ENCODE results near the gene AKT1S1.
"Not testable (repeated sequence)": the region's sequence is repeated elsewhere in the genome, so short reads cannot be mapped to it uniquely, and the experiment has no call there.

AKT1S1 gene

GRCh38 chr19:49877020-49877878, at the start of gene AKT1S1, which contains the start of gene TBC1D17:
TSS of gene AKT1S1 (minus strand) at chr19:49877355. CDS start at chr19:49873295, 4,060 bp downstream.
TSS of gene TBC1D17 (plus strand) at chr19:49877702. CDS start at chr19:49877724, 22 bp downstream.
- peak; percentile 97 for DNase-seq (ENCODE audit: low spot score)

DNA sequence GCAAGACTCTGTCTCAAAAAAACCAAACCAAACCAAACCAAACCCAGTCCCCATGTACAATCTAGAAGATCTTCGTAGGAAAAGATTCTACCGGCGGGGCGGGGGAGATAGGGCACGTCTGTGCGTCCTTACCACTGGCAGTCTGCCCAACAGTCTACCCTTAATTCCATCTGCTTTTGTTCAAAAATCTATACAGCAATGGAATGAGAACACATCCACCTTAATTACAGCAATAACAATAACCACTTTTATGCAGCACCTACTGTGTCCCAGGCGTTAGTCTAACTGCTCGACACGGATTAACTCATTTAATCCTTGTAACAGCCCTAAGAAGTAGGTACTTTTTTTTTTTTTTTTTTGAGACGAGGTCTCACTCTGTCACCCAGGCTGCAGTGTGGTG, 49.4 kb upstream of the AKT1S1 start:
- DNase-seq (ENCODE audit: low spot score): no peak

- DNase-seq (ENCODE audit: low spot score): no peak
Measured at GRCh38 chr19:49925486-49925885, 48.3 kb upstream of the AKT1S1 start.

DNA sequence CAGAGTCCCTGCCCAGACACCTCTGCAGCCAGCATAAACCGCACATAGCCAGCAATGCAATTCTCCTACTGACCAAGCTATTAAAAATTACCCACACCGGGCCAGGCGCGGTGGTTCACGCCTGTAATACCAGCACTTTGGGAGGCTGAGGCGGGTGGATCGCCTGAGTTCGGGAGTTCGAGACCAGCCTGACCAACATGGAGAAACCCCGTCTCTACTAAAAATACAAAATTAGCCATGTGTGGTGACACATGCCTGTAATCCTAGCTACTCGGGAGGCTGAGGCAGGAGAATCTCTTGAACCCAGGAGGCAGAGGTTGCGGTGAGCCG, 47.7 kb upstream of the AKT1S1 start:
- not testable (repeated sequence) for DNase-seq (ENCODE audit: low spot score)

DNA sequence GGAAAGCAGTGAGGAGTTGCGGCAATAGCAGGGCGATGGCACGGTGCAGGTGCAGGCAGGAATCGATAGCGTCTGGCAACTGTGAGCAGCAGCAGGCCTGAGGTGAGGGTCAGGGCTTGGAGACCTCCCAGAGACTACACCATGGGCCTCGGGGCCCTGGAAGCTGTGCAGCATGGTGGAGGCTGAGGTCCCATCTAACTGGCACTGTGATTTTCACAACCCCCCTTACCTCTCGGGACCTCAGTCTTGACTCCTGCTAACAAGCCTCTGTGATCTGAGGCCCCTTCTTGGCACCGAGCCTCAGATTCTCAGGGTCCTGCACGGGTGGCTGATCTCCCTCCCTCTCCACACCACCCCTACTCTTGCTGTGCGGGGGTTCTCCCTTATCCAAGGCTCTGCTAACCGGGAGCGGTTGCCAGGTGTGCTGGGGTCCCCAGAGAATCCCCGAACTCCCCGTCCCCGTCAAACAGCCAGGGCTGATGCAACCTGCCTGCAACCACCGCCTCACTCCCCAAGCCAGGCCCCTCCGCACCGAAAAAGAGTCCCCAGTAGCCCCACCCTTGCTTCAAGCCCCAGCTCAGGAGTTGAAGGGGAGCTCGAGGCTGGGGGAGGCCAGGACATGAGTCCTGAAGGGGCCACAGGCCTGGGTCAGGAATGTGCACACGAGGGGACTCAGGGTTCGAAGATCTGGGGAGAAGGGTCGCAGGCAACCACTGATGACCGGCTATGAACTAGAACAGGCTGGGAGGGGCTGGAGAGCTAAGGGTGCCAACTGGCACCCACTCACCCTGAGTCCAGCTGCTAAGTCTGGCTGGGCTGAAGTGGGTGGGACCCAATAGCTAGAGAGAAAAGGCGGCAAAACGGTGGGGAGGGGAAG, 47.1 kb upstream of the AKT1S1 start:
- peak; percentile 33 for DNase-seq (ENCODE audit: low spot score)

- no peak for DNase-seq (ENCODE audit: low spot score)
Measured at GRCh38 chr19:49923055-49924003, 46.2 kb upstream of the AKT1S1 start.

DNA sequence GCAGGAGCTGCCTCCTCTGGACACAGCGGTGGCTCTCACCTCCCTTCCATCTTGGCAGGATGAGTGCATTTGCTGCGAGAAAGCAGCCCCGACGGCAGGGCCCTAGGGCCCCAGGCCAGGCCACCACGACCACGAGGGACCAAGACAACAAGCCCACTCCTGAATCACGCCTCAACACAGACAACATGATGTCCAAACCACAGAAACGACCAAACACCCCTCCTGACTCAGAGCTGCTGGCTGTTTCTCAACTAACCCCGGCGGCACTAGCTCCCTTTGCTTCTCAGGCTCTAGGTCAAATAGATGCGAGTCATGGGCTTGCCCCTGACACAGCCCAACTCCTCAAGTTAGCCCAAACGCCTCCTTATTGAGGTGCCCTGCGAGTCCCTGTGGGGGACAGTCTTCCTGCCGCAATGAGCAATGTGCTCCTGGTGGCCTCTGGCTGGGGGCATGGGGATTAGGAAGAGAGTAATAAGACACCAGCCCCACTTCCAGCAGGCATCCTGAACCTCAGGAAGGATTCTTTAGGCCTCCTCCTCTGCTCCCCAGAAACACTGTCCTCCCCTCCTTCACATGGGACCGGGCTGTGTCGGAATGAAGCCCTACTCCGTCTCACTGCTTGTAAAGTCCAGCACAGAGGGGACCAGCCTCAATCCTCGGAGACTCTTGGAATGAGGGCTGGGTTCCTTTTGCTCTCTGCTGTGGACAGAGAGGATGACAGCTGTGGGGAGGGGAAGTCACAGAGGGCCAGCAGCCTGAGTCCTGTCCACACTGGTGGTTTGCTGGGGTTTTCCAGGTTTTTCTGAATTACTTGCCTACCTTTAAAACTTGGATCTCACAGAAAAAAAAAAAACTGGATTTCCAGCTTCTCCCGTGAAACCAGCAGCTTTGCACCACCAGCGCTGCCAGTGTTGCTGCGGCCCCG, 45.0 kb upstream of the AKT1S1 start:
- DNase-seq (ENCODE audit: low spot score): peak; percentile 79

DNA sequence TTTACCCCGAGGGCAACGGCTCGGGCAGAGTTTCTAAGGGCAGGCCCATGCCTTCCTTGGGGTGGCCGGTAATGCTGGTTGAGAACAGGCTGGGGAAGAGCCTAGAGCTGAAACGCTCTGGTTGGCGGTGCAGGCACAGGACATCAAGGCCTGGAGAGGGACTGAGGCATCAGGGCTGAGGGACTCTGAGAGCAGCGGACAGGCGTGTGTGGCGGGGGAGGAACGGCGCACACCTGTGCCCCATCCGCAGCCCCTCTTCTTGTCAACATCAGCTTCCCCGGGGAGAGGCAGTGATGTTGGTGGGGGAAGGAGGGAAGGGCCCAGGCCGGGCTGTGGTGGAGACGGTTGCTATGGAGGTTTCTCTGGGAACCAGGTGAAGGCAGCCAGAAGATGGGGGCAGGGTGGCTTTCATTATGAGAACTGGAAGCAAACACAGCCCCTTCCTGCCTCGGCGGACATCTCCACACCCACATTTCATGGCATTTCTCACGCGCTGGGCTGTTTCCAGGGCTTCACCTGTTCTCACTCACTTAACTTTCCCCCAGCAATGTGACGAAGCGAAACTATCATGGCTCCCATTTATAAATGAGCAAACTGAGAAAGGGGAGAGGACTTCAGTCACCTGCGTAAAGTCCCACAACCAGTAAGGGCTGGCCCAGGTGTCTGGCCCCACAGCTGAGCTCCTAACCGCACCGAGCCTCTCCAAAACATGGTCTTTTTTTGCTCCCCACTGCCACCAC, 43.6 kb upstream of the AKT1S1 start:
- no peak for DNase-seq (ENCODE audit: low spot score)

- DNase-seq (ENCODE audit: low spot score): no peak
Measured at GRCh38 chr19:49918089-49918488, 40.9 kb upstream of the AKT1S1 start.

DNA sequence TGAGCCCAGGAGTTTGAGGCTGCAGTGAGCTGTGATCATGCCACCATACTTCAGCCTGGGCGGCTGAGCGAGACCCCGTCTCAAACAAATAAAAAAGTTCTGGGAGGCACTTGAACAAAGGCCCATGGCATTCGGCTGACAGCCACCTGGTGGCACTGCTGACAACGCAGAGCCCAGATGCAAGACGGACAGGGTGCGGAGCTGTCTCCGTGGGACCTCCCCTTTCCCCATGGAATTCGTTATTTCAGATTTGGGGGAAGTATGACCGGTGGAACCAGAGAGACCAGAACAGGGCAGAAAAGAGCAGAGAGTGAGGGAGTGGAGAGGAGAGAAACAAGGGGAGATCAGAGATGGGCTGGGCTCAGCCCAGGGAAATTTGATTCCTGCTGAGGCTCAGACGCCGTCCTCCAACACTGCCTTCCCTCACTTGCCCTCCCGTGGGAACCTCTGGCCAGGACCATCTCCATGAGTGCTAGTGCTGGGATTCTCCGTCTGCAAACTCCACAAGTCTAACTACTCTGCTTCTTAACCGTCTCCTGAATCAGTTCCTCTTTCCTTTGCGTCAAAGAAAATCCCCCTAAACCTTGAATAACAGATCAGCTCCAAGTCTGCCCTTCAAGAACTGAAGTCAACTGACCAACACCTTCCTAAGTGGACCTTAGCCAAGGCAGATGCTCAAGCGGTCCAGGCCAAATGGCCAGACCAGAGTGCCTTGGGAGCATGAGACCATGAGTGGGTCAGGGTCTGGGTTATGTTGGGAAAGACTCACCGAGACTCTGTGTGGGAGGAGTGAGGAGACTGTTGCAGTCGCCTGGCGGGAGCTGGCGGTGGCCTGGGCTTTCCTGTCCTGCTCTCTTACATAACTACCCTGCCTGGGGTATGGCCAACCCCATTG, 39.9 kb upstream of the AKT1S1 start:
- DNase-seq (ENCODE audit: low spot score): no peak

- no peak for DNase-seq (ENCODE audit: low spot score)
Measured at GRCh38 chr19:49915271-49915670, 38.1 kb upstream of the AKT1S1 start.

- no peak for DNase-seq (ENCODE audit: low spot score)
Measured at GRCh38 chr19:49913720-49914119, 36.6 kb upstream of the AKT1S1 start.

GRCh38 chr19:49912965-49913685, 36.0 kb upstream of the AKT1S1 start:
- DNase-seq (ENCODE audit: low spot score): no peak

DNA sequence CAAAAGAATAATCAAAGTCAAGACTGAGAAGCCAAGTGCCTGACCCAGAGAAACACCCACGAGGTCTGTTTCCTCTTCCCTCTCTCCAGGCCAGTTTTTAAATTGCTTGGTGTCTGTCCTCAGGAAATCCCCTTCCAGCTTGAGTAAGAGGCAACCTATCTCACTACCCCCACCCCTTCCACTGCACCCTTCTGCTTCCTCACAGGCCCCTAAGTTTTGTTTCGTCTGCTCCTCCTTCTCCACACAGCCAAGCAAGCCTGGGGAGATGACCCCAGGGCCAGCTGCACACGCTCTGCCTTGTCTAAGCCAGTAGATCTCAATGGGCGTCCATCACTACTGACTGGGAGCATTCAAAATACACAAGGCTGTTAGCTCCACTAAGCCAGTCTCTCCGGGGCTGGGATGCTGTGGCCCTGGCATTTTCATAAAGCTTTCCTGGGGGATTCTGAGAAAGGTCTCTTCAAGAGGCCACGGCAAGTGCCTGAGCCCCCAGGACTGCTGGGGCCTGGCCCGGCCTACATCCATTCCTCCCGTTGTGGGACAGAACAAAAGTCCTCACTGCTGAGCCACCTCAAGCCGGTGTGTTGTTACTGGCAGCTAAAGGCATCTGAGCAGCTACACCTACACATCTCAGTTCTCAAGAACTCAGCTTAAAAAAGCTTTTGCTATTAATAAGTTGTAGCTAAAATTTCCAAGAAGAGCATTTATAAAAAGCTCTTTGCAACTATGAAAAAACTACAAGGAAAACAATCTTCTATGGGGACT, 34.4 kb upstream of the AKT1S1 start:
- DNase-seq (ENCODE audit: low spot score): no peak

DNA sequence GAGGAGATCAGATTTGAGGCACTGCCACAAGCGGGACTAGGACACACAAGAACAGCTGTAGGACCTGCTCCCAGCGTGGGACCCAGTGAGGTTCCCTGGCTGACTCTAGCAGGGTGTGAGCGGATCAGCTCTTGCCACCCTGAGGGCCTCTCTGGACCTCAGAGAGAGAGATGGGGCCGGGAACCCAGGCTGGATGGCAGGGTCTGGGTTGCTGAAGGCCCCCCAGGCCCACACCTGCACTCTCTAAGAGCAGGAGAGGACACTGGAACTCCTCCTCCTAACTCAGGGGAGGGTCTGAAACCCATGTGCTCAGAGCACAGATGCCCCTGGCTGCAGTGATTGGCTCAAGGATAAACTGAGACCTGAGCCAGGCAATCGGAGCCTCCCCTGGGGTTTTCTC, 33.0 kb upstream of the AKT1S1 start:
- DNase-seq (ENCODE audit: low spot score): no peak

DNA sequence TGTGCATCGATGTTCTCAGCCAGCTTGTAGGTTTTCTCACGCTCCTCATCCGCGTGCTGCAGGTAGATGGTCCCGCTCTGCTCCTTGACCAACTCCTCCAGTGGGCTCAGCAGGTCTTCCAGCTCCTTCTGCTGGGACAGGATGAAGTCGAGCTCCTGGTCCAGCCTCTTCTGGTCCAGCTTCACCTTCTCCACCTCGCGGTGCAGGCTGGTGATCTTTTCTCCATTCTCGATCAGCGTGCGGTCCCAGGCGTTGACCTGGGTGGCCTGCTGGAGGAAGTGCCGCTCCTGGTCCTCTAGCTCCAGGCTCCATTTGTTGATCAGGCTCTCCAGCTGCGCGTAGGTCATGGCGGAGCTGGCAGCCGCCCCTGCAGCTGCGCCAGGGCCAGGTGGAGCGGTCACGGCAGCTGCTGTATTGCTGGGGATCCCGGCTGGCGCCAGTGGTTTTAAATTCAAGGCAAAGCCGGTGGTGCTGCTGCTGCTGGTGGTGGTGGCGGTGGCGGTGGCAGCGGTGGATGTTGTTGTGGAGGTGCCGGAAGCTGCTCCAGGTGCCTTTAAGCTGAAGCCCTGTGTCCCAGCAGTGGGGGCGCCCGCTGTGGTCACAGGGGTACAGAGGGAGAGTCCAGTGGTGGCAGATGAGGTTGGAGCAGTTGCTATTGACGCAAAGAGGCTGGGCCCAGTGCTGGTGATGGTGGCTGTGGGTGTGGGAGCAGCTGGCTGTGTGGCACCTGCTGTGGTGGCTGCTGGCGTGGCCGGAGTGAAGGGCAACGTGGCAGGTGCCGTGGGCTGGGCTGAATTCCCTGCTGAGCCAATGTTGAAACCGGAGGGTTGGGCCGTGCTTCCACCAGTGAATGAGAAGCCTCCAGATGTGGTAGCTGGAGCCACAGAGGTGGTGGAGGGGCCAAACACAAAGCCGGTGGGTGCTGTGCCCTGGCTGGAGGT, 31.6 kb upstream of the AKT1S1 start:
- no peak for DNase-seq (ENCODE audit: low spot score)
